Right hindlimb (tissue), 1 donor: ENCODE results near the gene SKOR2.
"Not testable (repeated sequence)": the region's sequence is repeated elsewhere in the genome, so short reads cannot be mapped to it uniquely, and the experiment has no call there.

ENCODE experiments used
- DNase-seq: peaks from one replicate; pipeline ENCODE4 v3.0.0-alpha.2; 2018

The SKOR2 gene

DNA sequence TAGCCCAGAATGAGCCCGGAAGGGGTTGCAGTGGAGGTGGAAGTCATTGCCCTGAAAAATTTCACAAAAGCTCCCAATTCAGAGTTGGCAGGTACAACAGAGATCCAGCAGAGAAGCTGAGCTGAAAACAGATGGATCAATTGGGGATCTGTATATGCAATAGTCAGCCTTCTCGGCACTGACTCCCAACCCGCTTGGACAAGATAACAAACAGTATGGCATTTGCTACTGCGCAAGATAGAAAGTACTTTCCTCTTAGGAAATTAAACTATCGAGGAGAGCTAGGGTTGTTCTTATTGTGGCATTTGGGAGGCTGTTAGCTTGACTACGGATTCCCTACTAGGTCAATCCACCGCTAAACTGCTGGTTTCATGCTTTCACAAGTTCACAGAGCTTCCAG is 63.7 kb downstream of the SKOR2 start:
- no peak for DNase-seq

DNA sequence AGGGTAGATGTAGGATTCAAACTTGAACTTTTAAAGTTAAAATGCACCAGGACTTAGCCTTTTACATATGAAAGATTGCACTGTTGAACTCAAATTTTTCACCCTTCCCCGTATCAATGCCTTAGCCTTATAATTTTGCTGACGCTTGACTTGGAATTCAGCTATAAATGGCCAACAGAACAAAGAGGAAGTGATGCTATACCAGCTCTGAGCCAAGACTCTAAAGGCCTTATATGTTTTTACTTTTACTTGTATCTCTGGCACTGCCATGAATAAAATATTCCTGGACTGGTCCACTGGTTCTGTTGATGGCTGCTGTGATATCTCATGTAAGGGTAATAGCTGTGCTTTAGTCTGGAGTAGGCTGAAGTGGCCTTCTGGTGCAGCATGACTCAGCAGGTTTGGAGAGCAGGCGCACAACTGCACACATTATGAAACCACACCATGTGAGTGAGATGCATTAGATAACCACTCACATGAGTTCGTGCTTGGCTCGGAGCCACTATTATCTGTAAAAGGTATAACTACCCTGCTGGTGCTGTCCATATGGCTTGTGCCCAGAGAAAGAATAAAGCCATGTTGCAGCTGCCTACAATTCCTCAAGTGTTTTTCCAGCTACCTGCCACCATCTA is 66.9 kb downstream of the SKOR2 start:
- DNase-seq, result no peak

DNA sequence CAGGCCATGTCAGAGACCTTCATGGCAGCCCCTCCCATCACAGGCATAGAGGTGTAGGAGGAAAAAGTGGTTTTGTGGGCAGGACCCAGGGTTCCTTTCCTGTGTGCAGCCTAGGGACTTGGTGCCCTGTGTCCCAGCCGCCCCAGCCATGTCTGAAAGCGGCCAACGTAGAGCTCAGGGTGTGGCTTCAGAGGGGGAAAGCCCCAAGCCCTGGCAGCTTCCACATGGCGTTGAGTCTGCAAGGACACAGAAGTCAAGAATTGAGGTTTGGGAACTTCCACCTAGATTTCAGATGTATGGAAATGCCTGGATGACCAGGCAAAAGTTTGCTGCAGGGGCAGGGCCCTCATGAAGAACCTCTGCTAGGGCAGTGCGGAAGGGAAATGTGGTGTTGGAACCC is 69.3 kb downstream of the SKOR2 start:
- not testable (repeated sequence) for DNase-seq

DNA sequence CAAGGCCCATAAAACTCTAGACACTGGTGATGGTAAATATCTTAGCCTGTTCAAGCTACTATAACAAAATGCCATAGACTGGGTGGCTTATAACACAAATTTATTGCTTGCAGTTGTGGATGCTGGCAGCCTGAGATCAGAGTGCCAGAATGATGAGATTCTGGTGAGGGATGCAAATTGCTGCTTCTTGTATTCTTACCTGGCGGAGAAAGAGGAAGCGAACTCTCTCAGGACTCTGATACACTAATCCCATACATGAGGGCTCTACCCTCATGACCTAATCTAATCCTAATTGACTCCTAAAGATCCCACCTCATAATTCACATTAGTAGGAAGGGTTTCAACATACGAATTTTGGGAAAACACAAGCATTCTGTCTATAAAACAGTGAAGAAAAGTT is 70.7 kb downstream of the SKOR2 start:
- DNase-seq, result no peak

DNA sequence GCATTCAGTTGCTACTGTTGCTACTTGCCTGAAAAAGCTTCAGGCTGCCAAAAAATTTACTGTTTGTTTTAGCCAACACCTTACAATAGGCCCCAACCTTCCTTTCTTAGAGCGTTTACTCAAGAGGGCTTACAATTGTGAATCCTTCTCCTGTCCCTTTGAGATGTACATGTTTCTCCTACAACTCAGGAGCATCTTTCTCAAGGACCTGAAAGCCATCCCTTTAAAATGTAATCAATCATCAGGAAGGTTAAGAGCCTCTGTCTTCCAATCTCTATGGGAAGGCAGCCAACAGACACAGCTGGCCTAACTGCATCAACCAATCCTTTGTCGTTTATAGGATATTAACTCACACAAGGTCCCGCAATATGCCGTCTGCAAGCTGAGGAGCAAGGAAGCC is 71.9 kb downstream of the SKOR2 start:
- DNase-seq, result peak; percentile 38

DNA sequence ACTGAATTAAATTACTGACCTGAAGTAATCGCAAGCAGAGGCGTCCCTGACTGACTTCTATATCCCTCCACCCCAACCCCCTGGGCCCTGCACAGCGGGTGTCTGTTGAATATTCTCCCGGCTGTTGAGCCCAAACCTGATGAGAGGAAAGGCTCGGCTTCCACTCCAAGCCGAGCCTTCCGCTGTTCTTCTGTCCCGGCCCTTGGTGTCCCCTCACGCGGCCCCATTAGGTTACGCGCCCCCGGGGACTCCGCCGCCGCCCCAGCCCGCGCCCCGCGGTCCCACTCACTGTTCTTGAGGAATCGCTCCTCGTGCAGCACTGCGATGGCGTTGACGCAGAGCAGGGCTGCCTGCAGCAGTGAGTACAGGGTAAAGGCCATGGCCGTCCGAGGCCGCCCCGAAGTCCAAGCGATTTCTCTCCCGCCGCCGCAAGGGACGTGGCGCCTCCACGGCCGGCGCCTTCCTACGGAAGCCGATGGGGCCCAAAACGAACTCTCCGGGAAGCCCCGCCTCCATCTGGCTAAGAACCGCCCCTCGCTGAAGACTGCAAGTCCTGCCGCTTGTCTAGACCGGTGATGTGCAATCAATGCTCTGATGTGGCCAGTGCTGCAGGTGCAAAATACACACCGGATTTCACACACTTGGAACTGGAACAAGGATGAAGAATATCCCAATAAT is 75.4 kb downstream of the SKOR2 start, which contains the start of gene IER3IP1:
Gene IER3IP1 (minus strand): TSS at position 467 of the 678 bp plus-strand sequence. CDS start 87 bp downstream, at position 380.
- DNase-seq, result peak; percentile 93

DNA sequence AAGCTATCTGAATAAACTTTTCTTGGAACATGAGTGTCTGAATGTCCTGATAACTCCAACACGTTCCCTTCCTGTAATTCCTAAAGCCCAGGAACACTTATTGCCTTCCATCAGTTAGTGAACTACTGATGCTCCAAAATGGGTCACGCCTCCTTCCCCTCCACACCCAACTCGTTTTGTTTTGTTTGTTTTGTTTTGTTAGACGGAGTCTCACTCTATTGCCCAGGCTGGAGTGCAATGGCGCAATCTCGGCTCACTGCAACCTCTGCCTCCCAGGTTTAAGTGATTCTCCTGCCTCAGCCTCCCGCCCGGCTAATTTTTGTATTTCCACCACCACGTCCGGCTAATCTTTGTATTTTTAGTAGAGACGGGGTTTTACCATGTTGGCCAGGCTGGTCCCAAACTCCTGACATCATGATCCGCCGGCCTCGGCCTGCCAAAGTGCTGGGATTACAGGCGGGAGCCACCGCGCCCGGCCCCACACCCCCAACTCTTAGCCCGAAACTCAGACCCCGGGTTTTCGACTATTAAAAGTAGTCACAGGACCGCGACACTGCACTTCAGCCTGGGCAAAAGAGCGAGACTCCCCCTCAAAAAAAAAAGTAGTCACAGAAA is 76.1 kb downstream of the SKOR2 start:
- DNase-seq, result no peak

DNA sequence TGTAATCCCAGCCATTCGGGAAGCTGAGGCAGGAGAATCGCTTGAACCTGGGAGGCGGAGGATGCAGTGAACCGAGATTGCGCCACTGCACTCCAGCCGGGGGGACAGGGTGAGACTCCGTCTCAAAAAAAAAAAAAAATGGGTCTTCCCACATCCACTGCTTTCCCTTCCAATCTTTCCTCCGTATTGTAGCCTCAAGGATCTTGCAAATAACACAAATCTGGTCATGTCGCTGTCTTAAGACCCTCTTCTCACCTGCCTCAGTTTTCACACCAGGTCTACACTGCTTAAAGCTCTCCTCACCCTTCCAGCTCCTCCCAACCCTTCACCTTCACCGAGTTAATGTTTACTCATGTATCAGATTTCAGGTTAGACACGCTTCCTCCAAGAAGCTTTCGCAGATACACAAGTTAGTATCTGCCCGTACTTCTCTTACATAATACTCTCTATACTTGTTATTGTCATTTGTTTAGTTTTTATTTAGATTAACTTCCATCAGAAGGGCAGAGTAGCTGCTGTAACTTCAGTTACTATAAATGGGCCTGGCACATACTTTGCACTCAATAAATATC is 76.8 kb downstream of the SKOR2 start:
- no peak for DNase-seq

DNA sequence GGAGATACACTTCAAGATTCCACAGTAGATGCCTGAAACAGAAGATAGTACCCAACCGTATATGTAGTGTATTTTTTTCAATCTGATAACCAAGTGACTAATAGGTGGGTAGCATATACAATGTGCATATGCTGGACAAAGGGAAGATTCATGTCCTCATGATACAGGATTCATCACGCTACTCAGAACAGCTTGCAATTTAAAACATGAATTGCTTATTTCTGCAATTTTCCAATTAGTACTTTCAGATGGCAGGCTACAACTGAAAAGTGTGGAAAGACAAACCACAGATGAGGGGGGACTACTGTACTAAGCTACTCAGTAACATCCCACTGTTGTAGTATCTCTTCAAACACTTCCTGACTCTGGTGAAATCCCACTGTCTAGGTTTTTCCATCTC is 79.0 kb downstream of the SKOR2 start:
- DNase-seq, result no peak

DNA sequence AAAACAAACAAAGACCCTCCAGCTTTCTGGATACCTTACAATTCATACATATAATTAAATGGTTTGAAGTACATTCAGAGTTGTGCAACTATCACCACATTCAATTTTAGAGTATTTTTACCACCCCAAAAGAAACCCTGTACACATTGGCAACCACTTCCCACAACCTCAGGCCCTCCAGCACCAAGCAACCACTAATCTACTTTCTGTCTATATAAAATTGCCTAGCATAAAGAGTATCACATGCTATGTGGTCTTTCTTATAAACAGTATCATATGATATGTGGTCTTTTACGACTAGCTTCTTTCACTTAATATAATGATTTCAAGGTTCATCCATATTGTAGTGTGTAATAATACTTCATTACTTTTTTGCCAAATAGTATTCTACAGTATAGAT is 82.5 kb downstream of the SKOR2 start:
- no peak for DNase-seq

DNA sequence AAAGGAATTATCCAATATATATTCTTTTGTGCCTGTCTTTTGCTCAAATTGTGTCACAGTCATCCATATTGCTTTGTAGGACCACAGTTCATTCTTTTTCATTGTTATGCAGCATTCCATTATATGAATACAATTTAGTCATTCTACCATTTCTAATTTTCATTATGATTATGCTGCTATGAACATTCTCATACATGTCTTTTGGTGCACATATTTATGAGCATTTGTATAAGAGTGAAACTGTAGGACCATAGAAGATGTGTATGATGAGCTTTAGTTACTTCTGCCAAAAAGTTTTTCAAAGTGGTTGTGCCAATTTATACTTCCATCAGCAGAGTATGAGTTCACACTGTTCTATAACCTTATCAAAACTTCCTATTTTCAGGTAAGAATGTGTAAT is 83.0 kb downstream of the SKOR2 start:
- no peak for DNase-seq

DNA sequence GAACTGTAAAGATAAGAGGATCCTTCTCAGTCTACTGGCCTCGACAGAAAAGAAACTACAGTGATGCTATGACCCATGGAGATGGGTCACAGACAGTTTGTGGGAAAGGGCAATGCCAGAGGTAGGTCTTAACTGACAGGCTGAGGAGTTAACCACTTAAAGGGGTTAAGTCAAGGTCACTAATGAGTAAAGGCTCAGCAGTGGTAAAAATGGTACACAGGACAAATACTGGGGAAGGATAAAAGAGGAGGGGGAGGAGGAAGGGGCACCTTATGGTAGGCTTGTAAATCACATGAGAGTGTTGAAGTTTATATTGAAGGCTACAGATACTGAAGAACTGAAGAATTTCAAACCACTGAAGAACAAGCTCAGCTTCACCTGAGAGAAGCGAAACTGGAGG is 85.2 kb downstream of the SKOR2 start:
- DNase-seq, result no peak

DNA sequence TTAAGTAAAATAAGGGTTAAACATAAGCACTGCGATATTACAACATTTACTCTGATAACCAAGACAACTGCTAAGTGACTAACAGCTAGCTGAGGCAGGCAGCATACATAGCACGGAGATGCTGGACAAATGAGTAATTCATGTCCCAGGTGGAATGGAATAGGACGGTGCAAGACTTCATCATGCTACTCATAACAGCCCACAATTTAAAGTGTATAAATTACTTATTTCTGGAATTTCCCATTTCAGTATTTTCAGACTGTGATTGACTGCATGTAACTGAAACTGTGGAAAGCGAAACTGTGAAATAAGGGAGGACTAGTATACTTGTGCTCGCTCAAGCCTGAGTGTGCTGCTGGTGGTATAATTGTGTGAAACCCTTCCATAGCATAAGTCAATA is 88.2 kb downstream of the SKOR2 start:
- DNase-seq, result no peak

DNA sequence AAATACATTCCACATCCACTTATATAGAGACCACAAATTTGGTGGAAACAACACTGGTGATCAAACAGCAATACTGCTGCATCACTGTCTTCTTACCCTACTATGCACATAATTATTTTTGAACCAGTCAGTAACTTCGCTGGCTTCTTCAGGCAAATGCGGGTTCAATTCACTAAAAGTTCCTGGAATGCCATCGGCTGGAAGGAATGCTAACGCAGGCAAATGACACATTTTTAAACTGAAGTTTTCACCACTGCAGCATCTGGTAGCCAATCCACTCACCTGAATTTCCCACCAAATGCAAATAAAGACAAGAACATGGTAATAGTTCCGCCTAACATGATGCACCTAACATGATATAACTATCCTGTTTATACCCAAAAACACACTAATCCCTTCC is 91.2 kb downstream of the SKOR2 start:
- no peak for DNase-seq

DNA sequence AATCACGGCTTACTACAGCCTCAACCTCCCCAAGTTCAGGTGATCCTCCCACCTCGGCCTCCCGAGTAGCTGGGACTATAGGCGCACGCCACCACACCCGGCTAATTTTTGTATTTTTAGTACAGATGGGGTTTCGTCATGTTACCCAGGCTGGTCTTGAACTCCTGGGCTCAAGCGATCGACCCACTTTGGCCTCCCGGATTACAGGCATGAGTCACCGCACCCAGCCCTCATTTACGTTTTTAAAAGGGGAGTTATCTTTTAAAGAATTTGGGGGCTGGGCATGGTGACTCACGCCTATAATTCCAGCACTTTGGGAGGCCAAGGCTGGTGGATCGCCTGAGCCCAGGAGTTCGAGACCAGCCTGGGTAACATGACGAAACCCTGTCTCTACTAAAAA is 93.1 kb downstream of the SKOR2 start:
- DNase-seq, result not testable (repeated sequence)
